ENCODE measurements around the gene TUBGCP2. TPM values are rescaled to one million over a fixed set of nuclear protein-coding genes. Genes with fewer than 3 reads are reported as not detected.

TUBGCP2 gene
- total RNA-seq, 1 donor from 2014 or later = 53.2 TPM

- no peak for TF ChIP-seq CTCF (IDR thresholded peaks at IDR 0.05)
- Mint-ChIP-seq H3K9me3 (ENCODE audit: low read depth) (no peaks in the 10 kb centered on the region), H3K27ac (ENCODE audit: unreplicated experiment) (no peak overlapping the region), H3K36me3 (ENCODE audit: low read depth) (peaks cover 35% of the 10 kb centered on the region), H3K27me3 (ENCODE audit: low read depth) (no peaks in the 10 kb centered on the region), H3K4me1 (ENCODE audit: low read depth) (no peaks in the 10 kb centered on the region), H3K4me3 (ENCODE audit: unreplicated experiment) (no peak overlapping the region)
- no peak for DNase-seq (ENCODE audit: low spot score)
Observed at GRCh38 chr10:133292919-133293809, 15.5 kb downstream of the TUBGCP2 start.

GRCh38 chr10:133289761-133290160 lies 18.9 kb downstream of the TUBGCP2 start:
- H3K4me3 Mint-ChIP-seq (ENCODE audit: unreplicated experiment) = no peak overlapping the region
- no peaks in the 10 kb centered on the region for H3K4me1 Mint-ChIP-seq (ENCODE audit: low read depth)
- peaks cover 44% of the 10 kb centered on the region for H3K36me3 Mint-ChIP-seq (ENCODE audit: low read depth)
- no peak overlapping the region for H3K27ac Mint-ChIP-seq (ENCODE audit: unreplicated experiment)
- no peaks in the 10 kb centered on the region for H3K27me3 Mint-ChIP-seq (ENCODE audit: low read depth)
- DNase-seq (ENCODE audit: low spot score) = no peak
- H3K9me3 Mint-ChIP-seq (ENCODE audit: low read depth) = no peaks in the 10 kb centered on the region
- no peak for TF ChIP-seq CTCF (IDR thresholded peaks at IDR 0.05)

- Mint-ChIP-seq H3K9me3 (ENCODE audit: low read depth) (no peaks in the 10 kb centered on the region), H3K27me3 (ENCODE audit: low read depth) (no peaks in the 10 kb centered on the region), H3K4me3 (ENCODE audit: unreplicated experiment) (no peak overlapping the region), H3K36me3 (ENCODE audit: low read depth) (peaks cover 50% of the 10 kb centered on the region), H3K27ac (ENCODE audit: unreplicated experiment) (no peak overlapping the region), H3K4me1 (ENCODE audit: low read depth) (no peaks in the 10 kb centered on the region)
- no peak for TF ChIP-seq CTCF (IDR thresholded peaks at IDR 0.05)
- DNase-seq (ENCODE audit: low spot score) = no peak
Observed at GRCh38 chr10:133287832-133288500, 20.7 kb downstream of the TUBGCP2 start.

- no peak overlapping the region for H3K27ac Mint-ChIP-seq (ENCODE audit: unreplicated experiment)
- DNase-seq (ENCODE audit: low spot score) = no peak
- no peak overlapping the region for H3K4me3 Mint-ChIP-seq (ENCODE audit: unreplicated experiment)
- no peaks in the 10 kb centered on the region for H3K9me3 Mint-ChIP-seq (ENCODE audit: low read depth)
- H3K4me1 Mint-ChIP-seq (ENCODE audit: low read depth) = no peaks in the 10 kb centered on the region
- no peaks in the 10 kb centered on the region for H3K27me3 Mint-ChIP-seq (ENCODE audit: low read depth)
- peaks cover 55% of the 10 kb centered on the region for H3K36me3 Mint-ChIP-seq (ENCODE audit: low read depth)
- TF ChIP-seq CTCF (IDR thresholded peaks at IDR 0.05) = no peak
Observed at GRCh38 chr10:133286366-133286765, 22.3 kb downstream of the TUBGCP2 start.

- no peak for DNase-seq (ENCODE audit: low spot score)
- no peak for TF ChIP-seq CTCF (IDR thresholded peaks at IDR 0.05)
- peaks cover 50% of the 10 kb centered on the region for H3K36me3 Mint-ChIP-seq (ENCODE audit: low read depth)
- no peak overlapping the region for H3K27ac Mint-ChIP-seq (ENCODE audit: unreplicated experiment)
- no peak overlapping the region for H3K4me3 Mint-ChIP-seq (ENCODE audit: unreplicated experiment)
- H3K4me1 Mint-ChIP-seq (ENCODE audit: low read depth) = no peaks in the 10 kb centered on the region
- no peaks in the 10 kb centered on the region for H3K9me3 Mint-ChIP-seq (ENCODE audit: low read depth)
- no peaks in the 10 kb centered on the region for H3K27me3 Mint-ChIP-seq (ENCODE audit: low read depth)
Observed at GRCh38 chr10:133285217-133285616, 23.5 kb downstream of the TUBGCP2 start.

Data from chondrocyte (in vitro differentiated cells).